ENCODE data around the gene TMEM131L.
A peak's percentile ranks its signal among the peaks of the same experiment; 100 is the strongest.
"Not testable (repeated sequence)": the region's sequence is repeated elsewhere in the genome, so short reads cannot be mapped to it uniquely, and the experiment has no call there.

The TMEM131L gene

GRCh38 chr4:153468587-153468986, 2.4 kb downstream of the TMEM131L start:
- Histone ChIP-seq H3K9me3 (no peaks in the 10 kb centered on the region), H3K27me3 (no peaks in the 10 kb centered on the region), H3K27ac (peak overlapping the region; percentile 92 to 95), H3K4me3 (peak overlapping the region; percentile 96 to 99), H3K36me3 (no peaks in the 10 kb centered on the region), H3K4me1 (peaks cover 0 to 77% (median 41%) of the 10 kb centered on the region in 4 donors)
- TF ChIP-seq, protein P1, sequence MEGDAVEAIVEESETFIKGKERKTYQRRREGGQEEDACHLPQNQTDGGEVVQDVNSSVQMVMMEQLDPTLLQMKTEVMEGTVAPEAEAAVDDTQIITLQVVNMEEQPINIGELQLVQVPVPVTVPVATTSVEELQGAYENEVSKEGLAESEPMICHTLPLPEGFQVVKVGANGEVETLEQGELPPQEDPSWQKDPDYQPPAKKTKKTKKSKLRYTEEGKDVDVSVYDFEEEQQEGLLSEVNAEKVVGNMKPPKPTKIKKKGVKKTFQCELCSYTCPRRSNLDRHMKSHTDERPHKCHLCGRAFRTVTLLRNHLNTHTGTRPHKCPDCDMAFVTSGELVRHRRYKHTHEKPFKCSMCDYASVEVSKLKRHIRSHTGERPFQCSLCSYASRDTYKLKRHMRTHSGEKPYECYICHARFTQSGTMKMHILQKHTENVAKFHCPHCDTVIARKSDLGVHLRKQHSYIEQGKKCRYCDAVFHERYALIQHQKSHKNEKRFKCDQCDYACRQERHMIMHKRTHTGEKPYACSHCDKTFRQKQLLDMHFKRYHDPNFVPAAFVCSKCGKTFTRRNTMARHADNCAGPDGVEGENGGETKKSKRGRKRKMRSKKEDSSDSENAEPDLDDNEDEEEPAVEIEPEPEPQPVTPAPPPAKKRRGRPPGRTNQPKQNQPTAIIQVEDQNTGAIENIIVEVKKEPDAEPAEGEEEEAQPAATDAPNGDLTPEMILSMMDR (IDR thresholded peaks at IDR 0.05): no peak
- intact Hi-C loops (cut with DNase I; ENCODE audit: low total_unique reads): loop anchor here (5.0 kb wide), 1 partner anchor 104 kb away; no protein-coding TSS in a partner anchor
- no peak for DNase-seq

DNA sequence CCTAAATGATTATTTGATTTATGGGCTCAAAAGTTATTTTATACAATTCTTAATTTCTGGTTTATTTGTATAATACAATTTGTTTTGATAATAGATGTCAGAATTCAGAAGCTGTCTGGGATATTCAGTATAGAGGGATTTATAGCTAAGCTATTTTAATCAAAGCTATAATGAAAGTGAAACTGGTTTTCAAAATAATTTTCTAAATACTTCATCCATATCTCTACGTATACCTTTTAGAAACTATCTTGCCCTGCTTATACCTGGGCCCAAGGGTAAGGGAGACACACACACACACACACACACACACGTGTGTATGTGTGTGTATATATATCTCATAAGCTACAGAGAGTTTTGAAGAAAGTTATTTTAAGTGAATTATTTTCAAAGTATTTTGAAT, 2.9 kb downstream of the TMEM131L start:
- H3K4me1 ChIP-seq: peaks cover 0 to 79% (median 41%) of the 10 kb centered on the region in 4 donors

GRCh38 chr4:153471071-153471697, 5.0 kb downstream of the TMEM131L start:
- DNase-seq; H3K9me3 ChIP-seq; H3K27me3 ChIP-seq; intact Hi-C loops (cut with DNase I; ENCODE audit: low total_unique reads); H3K4me3 ChIP-seq: not testable (repeated sequence)
- Histone ChIP-seq H3K27ac (peak overlapping the region; percentile 46 to 68), H3K36me3 (peaks cover 0 to 13% (median 0%) of the 10 kb centered on the region in 3 donors), H3K4me1 (peaks cover 0 to 73% (median 30%) of the 10 kb centered on the region in 4 donors)

More for the DNA sequence above, 2.9 kb downstream of the TMEM131L start:
- TF ChIP-seq, protein P1 (IDR thresholded peaks at IDR 0.05): no peak
- Histone ChIP-seq H3K27me3 (no peaks in the 10 kb centered on the region), H3K27ac (peak overlapping the region; percentile 92 to 95), H3K36me3 (peaks cover 0 to 3% (median 0%) of the 10 kb centered on the region in 3 donors), H3K4me3 (peak overlapping the region; percentile 96 to 99), H3K9me3 (no peaks in the 10 kb centered on the region)
- intact Hi-C loops (cut with DNase I; ENCODE audit: low total_unique reads): loop anchor here (5.0 kb wide), 1 partner anchor 103 kb away; no protein-coding TSS in a partner anchor
- DNase-seq: no peak

- no peaks in the 10 kb centered on the region for H3K9me3 ChIP-seq
- H3K27me3 ChIP-seq: no peaks in the 10 kb centered on the region
- H3K36me3 ChIP-seq: peaks cover 0 to 13% (median 0%) of the 10 kb centered on the region in 3 donors
- intact Hi-C loops (cut with DNase I; ENCODE audit: low total_unique reads): no loop called here
- no peak for DNase-seq
- H3K27ac ChIP-seq: peak overlapping the region; percentile 46 to 68
- peaks cover 0 to 78% (median 32%) of the 10 kb centered on the region in 4 donors for H3K4me1 ChIP-seq
- no peak overlapping the region for H3K4me3 ChIP-seq
- TF ChIP-seq, protein P1 (IDR thresholded peaks at IDR 0.05): no peak
Observed at GRCh38 chr4:153471698-153472093, 5.5 kb downstream of the TMEM131L start.

GRCh38 chr4:153472122-153473037, 6.2 kb downstream of the TMEM131L start:
- intact Hi-C loops (cut with DNase I; ENCODE audit: low total_unique reads): no loop called here
- TF ChIP-seq, protein P1 (IDR thresholded peaks at IDR 0.05): no peak
- Histone ChIP-seq H3K4me3 (no peak overlapping the region), H3K27me3 (no peaks in the 10 kb centered on the region), H3K4me1 (peaks cover 0 to 85% (median 34%) of the 10 kb centered on the region in 4 donors), H3K36me3 (peaks cover 0 to 13% (median 0%) of the 10 kb centered on the region in 3 donors), H3K9me3 (no peaks in the 10 kb centered on the region), H3K27ac (peak overlapping the region; percentile 46 to 68)
- DNase-seq: no peak
